Measurements from ENCODE around the gene C10orf71.

C10orf71 gene

DNA sequence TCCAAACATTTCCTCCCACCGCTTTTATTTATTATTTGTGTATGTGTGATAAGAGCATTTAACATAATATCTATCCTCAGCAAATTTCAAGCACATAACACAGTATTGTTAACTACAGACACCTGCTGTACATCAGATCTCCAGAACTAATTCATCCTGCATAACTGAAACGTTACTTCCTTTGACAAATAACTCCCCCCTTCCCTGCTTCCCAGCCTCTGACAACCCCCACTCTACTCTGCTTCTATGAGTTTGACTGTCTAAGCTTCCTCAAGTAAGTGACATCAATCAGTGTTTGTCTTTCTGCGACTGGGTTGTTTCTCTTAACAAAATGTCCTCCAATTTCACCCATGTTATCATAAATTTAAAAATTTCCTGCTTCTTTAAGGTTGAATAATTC is 22.1 kb downstream of the C10orf71 start:
- H3K4me3 ChIP-seq: no peak overlapping the region
- no peaks in the 10 kb centered on the region for H3K9me3 ChIP-seq
- H3K27ac ChIP-seq: no peak overlapping the region
- DNase-seq: no peak
- no peaks in the 10 kb centered on the region for H3K36me3 ChIP-seq
- intact Hi-C loops (cut with DNase I; ENCODE audit: low total_unique reads): no loop called here
- H3K27me3 ChIP-seq: no peaks in the 10 kb centered on the region
- TF ChIP-seq CTCF (IDR thresholded peaks at IDR 0.05): no peak
- H3K4me1 ChIP-seq: no peaks in the 10 kb centered on the region

DNA sequence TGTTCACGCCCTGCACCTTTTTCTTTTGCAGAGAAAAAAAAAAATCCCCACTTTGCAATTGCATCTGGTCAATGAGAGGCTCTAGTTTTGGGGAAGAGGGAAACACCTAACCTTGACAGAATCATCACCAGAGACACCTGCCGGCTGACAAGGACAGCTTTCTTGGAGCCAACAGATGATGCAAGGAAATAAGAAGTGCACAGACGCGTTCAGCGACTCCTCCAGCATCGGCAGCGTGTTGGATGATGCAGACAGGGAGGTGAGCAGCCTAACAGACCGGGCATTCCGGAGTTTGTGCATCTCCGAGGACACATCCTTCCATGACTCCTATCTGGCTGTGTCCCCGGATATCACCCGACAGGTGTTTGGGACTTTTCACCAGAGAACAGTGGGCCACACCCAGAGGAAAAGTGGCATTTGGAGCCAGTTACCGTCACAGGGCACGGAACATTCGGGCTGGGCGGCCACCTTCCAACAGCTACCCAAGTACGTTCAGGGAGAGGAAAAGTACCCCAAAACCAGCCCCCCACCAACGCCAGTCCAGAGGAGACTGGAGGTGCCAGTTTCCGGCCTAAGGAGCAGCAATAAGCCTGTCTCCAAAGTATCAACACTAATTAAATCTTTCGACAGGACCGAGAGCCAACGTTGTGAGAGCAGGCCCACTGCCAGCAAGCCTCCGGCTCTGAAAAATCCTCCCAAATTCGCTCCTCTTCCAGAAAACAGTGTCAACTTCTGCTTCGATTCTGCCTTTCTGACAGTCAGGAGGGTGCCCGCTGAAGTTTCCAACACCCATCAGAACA is 23.6 kb downstream of the C10orf71 start:
- TF ChIP-seq CTCF (IDR thresholded peaks at IDR 0.05): no peak
- intact Hi-C loops (cut with DNase I; ENCODE audit: low total_unique reads): no loop called here
- Histone ChIP-seq H3K9me3 (no peaks in the 10 kb centered on the region), H3K27ac (no peak overlapping the region), H3K4me1 (no peaks in the 10 kb centered on the region), H3K36me3 (no peaks in the 10 kb centered on the region), H3K4me3 (no peak overlapping the region), H3K27me3 (no peaks in the 10 kb centered on the region)
- DNase-seq: no peak

DNA sequence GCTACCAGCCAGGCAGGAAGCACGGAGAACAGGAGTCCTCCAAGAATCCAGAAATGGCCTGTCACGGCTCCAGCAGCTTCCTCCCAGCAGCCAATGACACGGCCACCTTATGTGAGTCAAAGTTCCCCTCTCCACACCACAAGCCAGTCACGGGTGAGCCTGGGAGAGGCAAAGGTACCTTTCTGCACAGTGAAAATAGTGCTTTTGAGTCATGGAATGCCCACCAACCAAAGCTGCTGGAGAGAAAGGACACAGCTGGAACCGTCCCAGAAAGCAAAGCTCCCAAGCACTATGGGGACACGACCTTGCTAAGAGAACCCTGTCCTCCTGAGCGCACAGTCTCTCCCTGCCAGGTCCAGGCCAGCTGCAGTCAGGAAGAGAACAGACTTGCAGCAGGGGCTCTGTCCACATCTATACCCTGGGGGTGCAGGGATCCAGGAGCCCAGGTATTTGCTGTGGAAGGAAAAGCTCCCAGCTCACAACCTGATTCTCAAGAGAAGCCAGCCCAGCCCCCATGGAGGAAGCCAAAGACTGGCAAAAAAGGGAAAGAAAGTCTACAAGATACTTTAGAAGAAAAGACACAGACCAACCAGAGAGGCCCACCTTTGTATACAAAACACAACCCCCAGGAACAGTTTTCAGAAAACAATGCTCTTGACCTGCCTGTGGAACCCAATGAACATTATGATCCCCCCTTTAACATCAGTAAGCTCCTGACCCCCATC is 24.4 kb downstream of the C10orf71 start:
- no peak overlapping the region for H3K4me3 ChIP-seq
- TF ChIP-seq CTCF (IDR thresholded peaks at IDR 0.05): no peak
- no peaks in the 10 kb centered on the region for H3K27me3 ChIP-seq
- no peaks in the 10 kb centered on the region for H3K36me3 ChIP-seq
- no peak overlapping the region for H3K27ac ChIP-seq
- H3K9me3 ChIP-seq: no peaks in the 10 kb centered on the region
- H3K4me1 ChIP-seq: no peaks in the 10 kb centered on the region
- DNase-seq: no peak
- intact Hi-C loops (cut with DNase I; ENCODE audit: low total_unique reads): no loop called here

GRCh38 chr10:49323896-49324270 is 24.9 kb downstream of the C10orf71 start:
- intact Hi-C loops (cut with DNase I; ENCODE audit: low total_unique reads): no loop called here
- H3K36me3 ChIP-seq: no peaks in the 10 kb centered on the region
- no peaks in the 10 kb centered on the region for H3K9me3 ChIP-seq
- H3K27ac ChIP-seq: no peak overlapping the region
- no peak for DNase-seq
- no peaks in the 10 kb centered on the region for H3K27me3 ChIP-seq
- H3K4me1 ChIP-seq: no peaks in the 10 kb centered on the region
- H3K4me3 ChIP-seq: no peak overlapping the region
- TF ChIP-seq CTCF (IDR thresholded peaks at IDR 0.05): no peak

GRCh38 chr10:49324711-49325110 is 25.7 kb downstream of the C10orf71 start:
- H3K27me3 ChIP-seq: no peaks in the 10 kb centered on the region
- H3K4me3 ChIP-seq: no peak overlapping the region
- no peaks in the 10 kb centered on the region for H3K9me3 ChIP-seq
- H3K36me3 ChIP-seq: no peaks in the 10 kb centered on the region
- no peaks in the 10 kb centered on the region for H3K4me1 ChIP-seq
- no peak overlapping the region for H3K27ac ChIP-seq
- intact Hi-C loops (cut with DNase I; ENCODE audit: low total_unique reads): no loop called here
- DNase-seq: no peak
- TF ChIP-seq CTCF (IDR thresholded peaks at IDR 0.05): no peak

Data from tibial artery (tissue), 4 donors.